Epithelial cell of esophagus (primary cell): ENCODE results near the gene SHLD3.

Experiments
- DNase-seq: peaks from one replicate; pipeline ENCODE4 v3.0.0; 2010; ENCODE audit warnings: low read depth
- H3K4me3 ChIP-seq: 2 replicates; pipeline ENCODE4 v1.5.1; 2011; ENCODE audit warnings: mild to moderate bottlenecking, low read length, control low read depth
- CTCF ChIP-seq: IDR thresholded peaks from 2 replicates; pipeline ENCODE4 v1.5.1; 2011; ENCODE audit warnings: low read depth, mild to moderate bottlenecking, low read length, control low read depth, inconsistent platforms; ENCODE audit not compliant: insufficient read depth; ENCODE audit errors: missing control alignments

SHLD3 gene

GRCh38 chr5:65623482-65623881, 1.3 kb upstream of the SHLD3 start:
- peak overlapping the region; percentile 97 for H3K4me3 ChIP-seq
- DNase-seq, result no peak

GRCh38 chr5:65624025-65624570, 729 bp upstream of the SHLD3 start, which contains the start of gene TRIM23:
Gene TRIM23 (minus strand): TSS chr5:65624333. CDS start chr5:65624274, 59 bp downstream.
- peak; percentile 95 for DNase-seq
- peak within 1 kb of the TSS; percentile 97 for H3K4me3 ChIP-seq
- no peak for TF ChIP-seq CTCF

More at GRCh38 chr5:65623482-65623881, 1.3 kb upstream of the SHLD3 start:
- TF ChIP-seq CTCF, result no peak

- no peak for DNase-seq
- TF ChIP-seq CTCF, result no peak
- H3K4me3 ChIP-seq, result peak overlapping the region; percentile 97
These were observed 916 bp downstream of the SHLD3 start for GRCh38 chr5:65625743-65626142.

GRCh38 chr5:65630981-65631380, 6.2 kb downstream of the SHLD3 start:
- TF ChIP-seq CTCF, result no peak
- no peak overlapping the region for H3K4me3 ChIP-seq
- no peak for DNase-seq

GRCh38 chr5:65640240-65640639, 15.4 kb downstream of the SHLD3 start:
- no peak overlapping the region for H3K4me3 ChIP-seq
- TF ChIP-seq CTCF, result no peak
- no peak for DNase-seq

- H3K4me3 ChIP-seq, result no peak overlapping the region
- no peak for TF ChIP-seq CTCF
- no peak for DNase-seq
These were observed 22.1 kb downstream of the SHLD3 start for GRCh38 chr5:65646938-65647337.

GRCh38 chr5:65647941-65648340, 23.1 kb downstream of the SHLD3 start:
- H3K4me3 ChIP-seq, result no peak overlapping the region
- TF ChIP-seq CTCF, result no peak
- no peak for DNase-seq
